SJSA1 (cell line): Measurements from ENCODE around the gene DCN. TPM values are rescaled to one million over a fixed set of nuclear protein-coding genes. Genes with fewer than 3 reads are reported as not detected.

Experiments
- DNase-seq, 2 experiments: peaks; one replicate each; pipeline ENCODE4 v3.0.0-alpha.2; 2015 to 2020; ENCODE audit warnings: low spot score in 2 of 2, low read depth in 1 of 2
- H3K27ac ChIP-seq: fragments of 250-450 bp; sonication (Bioruptor Pico); 2 replicates; pipeline ENCODE4 v1.5.1; 2020; ENCODE audit warnings: mild to moderate bottlenecking, moderate library complexity
- H3K27me3 ChIP-seq: fragments of 250-450 bp; sonication (Bioruptor Pico); replicated peaks from 2 replicates; pipeline ENCODE4 v1.5.1; 2020; ENCODE audit warnings: mild to moderate bottlenecking, moderate library complexity
- H3K36me3 ChIP-seq: fragments of 250-450 bp; sonication (Bioruptor Pico); 2 replicates; pipeline ENCODE4 v1.5.1; 2020; ENCODE audit warnings: mild to moderate bottlenecking
- H3K4me1 ChIP-seq: fragments of 250-450 bp; sonication (Bioruptor Pico); replicated peaks from 2 replicates; pipeline ENCODE4 v1.6.1; 2021; ENCODE audit warnings: mild to moderate bottlenecking
- H3K4me3 ChIP-seq: fragments of 250-450 bp; sonication (Bioruptor Pico); 2 replicates; pipeline ENCODE4 v1.5.1; 2020; ENCODE audit warnings: mild to moderate bottlenecking
- H3K9me3 ChIP-seq: fragments of 250-450 bp; sonication (Bioruptor Pico); replicated peaks from 2 replicates; pipeline ENCODE4 v1.5.1; 2020; ENCODE audit warnings: mild to moderate bottlenecking
- total RNA-seq: library from RNA; depleted of rRNA; stranded (reverse); fragments of >200 nt; shearing (Covaris generic); gene quantifications from 2 replicates; pipeline ENCODE4 v1.2.3, GENCODE V29; 2014

The DCN gene
- total RNA-seq, 1 experiment from 2014 or later, result 71.4 TPM

GRCh38 chr12:91205811-91206210 lies 23.2 kb upstream of the DCN start:
- no peak overlapping the region for H3K27ac ChIP-seq

GRCh38 chr12:91204421-91204820 lies 21.8 kb upstream of the DCN start:
- DNase-seq, result no peak
- no peak overlapping the region for H3K4me3 ChIP-seq
- no peak overlapping the region for H3K27ac ChIP-seq
- peaks cover 15% of the 10 kb centered on the region for H3K4me1 ChIP-seq
- no peaks in the 10 kb centered on the region for H3K27me3 ChIP-seq
- no peaks in the 10 kb centered on the region for H3K9me3 ChIP-seq
- H3K36me3 ChIP-seq, result no peaks in the 10 kb centered on the region

More at GRCh38 chr12:91205811-91206210, 23.2 kb upstream of the DCN start:
- H3K9me3 ChIP-seq, result no peaks in the 10 kb centered on the region
- peaks cover 15% of the 10 kb centered on the region for H3K4me1 ChIP-seq
- H3K36me3 ChIP-seq, result no peaks in the 10 kb centered on the region
- no peak for DNase-seq
- no peaks in the 10 kb centered on the region for H3K27me3 ChIP-seq
- no peak overlapping the region for H3K4me3 ChIP-seq

GRCh38 chr12:91203610-91204009 lies 21.0 kb upstream of the DCN start:
- no peak for DNase-seq
- Histone ChIP-seq H3K9me3 (no peaks in the 10 kb centered on the region), H3K4me3 (no peak overlapping the region), H3K27me3 (no peaks in the 10 kb centered on the region), H3K27ac (no peak overlapping the region), H3K4me1 (peaks cover 15% of the 10 kb centered on the region), H3K36me3 (no peaks in the 10 kb centered on the region)

DNA sequence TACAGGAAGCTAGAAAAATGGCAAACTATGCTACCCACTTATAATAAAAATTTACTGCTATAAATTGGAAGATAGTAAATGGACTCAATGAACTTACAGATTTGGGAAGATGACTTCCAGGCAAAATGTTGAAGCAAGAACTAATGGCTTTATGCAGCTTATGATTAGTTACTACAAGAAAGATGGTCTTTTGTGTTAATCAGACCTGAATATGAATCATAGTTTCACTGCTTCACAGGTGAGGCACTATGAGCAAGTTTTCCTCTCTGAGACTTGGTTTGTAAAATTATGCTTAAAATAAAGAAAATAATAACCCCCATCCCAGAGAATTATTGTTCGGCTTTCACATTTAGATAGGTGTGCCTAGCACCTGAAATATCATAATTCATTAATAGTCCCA lies 19.8 kb upstream of the DCN start:
- H3K9me3 ChIP-seq, result no peaks in the 10 kb centered on the region
- H3K36me3 ChIP-seq, result no peaks in the 10 kb centered on the region
- no peak overlapping the region for H3K27ac ChIP-seq
- H3K4me3 ChIP-seq, result no peak overlapping the region
- no peaks in the 10 kb centered on the region for H3K27me3 ChIP-seq
- H3K4me1 ChIP-seq, result peaks cover 15% of the 10 kb centered on the region
- DNase-seq, result no peak

GRCh38 chr12:91196436-91196835 lies 13.8 kb upstream of the DCN start:
- Histone ChIP-seq H3K4me1 (no peaks in the 10 kb centered on the region), H3K27ac (no peak overlapping the region), H3K27me3 (no peaks in the 10 kb centered on the region), H3K9me3 (no peaks in the 10 kb centered on the region; the same call in 1 of the 2 replicates), H3K36me3 (no peaks in the 10 kb centered on the region), H3K4me3 (no peak overlapping the region)
- DNase-seq, result no peak

GRCh38 chr12:91194500-91194899 lies 11.9 kb upstream of the DCN start:
- no peaks in the 10 kb centered on the region; the same call in 1 of the 2 replicates for H3K9me3 ChIP-seq
- peaks cover 4% of the 10 kb centered on the region for H3K4me1 ChIP-seq
- H3K36me3 ChIP-seq, result no peaks in the 10 kb centered on the region
- H3K27ac ChIP-seq, result no peak overlapping the region
- no peak overlapping the region for H3K4me3 ChIP-seq
- no peak for DNase-seq
- no peaks in the 10 kb centered on the region for H3K27me3 ChIP-seq

DNA sequence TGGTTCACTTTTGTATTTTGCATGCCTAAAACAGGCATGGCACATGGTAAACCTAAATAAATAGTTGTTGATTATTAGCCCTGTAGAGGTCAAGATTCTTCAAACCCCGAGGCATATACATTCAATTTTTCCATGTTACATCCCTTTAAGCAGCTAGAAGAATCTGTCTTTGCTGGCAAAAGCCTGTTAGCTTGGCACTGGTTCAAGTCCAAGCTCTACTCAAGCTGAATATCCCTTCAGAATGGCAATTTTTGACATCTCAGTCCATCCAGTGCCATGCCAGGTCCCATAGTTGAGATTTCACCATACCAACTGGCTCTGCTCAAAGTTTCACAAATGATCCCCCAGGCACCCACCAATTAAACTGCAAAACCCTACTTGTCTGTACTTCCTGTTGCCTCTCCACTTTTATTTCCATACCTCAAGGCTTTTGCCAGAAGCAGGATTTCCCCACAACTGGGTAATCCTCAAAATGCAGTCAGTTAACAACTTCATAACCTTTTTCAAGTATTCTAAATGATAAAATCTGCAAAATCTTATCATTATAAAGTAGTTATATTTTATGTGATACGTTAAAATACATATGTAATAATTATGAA lies 9.0 kb upstream of the DCN start:
- Histone ChIP-seq H3K9me3 (no peaks in the 10 kb centered on the region; the same call in 1 of the 2 replicates), H3K4me3 (no peak overlapping the region), H3K4me1 (peaks cover 5% of the 10 kb centered on the region), H3K27ac (no peak overlapping the region), H3K27me3 (no peaks in the 10 kb centered on the region), H3K36me3 (no peaks in the 10 kb centered on the region)
- no peak for DNase-seq

GRCh38 chr12:91189516-91189915 lies 6.9 kb upstream of the DCN start:
- DNase-seq, result no peak
- Histone ChIP-seq H3K9me3 (no peaks in the 10 kb centered on the region), H3K4me3 (no peak overlapping the region), H3K36me3 (no peaks in the 10 kb centered on the region), H3K4me1 (peaks cover 5% of the 10 kb centered on the region), H3K27ac (no peak overlapping the region), H3K27me3 (no peaks in the 10 kb centered on the region)

DNA sequence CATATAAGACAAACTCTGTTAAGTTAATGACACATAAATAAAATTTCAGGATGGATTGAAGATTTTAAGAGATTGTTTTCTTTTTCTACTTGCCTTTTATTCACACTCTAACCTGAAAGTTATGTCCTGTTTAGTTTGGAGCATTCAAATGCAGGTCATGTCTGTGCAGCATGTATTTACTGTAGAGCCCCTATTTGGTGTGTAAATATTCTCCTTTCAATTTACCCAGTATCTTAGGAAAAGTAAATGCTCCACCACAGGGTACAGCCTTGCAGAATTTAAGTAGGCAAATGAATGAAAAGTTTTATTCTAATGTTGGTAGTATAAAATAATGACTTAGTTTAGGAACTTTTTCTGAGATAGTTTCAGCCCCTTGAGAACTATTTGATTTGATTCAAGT lies 6.2 kb upstream of the DCN start:
- no peaks in the 10 kb centered on the region for H3K36me3 ChIP-seq
- DNase-seq, result no peak
- H3K4me1 ChIP-seq, result peaks cover 7% of the 10 kb centered on the region
- H3K9me3 ChIP-seq, result no peaks in the 10 kb centered on the region
- no peaks in the 10 kb centered on the region for H3K27me3 ChIP-seq
- no peak overlapping the region for H3K4me3 ChIP-seq
- H3K27ac ChIP-seq, result no peak overlapping the region

GRCh38 chr12:91186156-91186555 lies 3.5 kb upstream of the DCN start:
- peaks cover 27% of the 10 kb centered on the region for H3K4me1 ChIP-seq
- H3K27me3 ChIP-seq, result no peaks in the 10 kb centered on the region
- DNase-seq, result no peak
- H3K27ac ChIP-seq, result no peak overlapping the region
- no peaks in the 10 kb centered on the region for H3K36me3 ChIP-seq
- H3K4me3 ChIP-seq, result no peak overlapping the region
- no peaks in the 10 kb centered on the region for H3K9me3 ChIP-seq

- DNase-seq, result no peak
- Histone ChIP-seq H3K27ac (no peak overlapping the region), H3K4me1 (peaks cover 35% of the 10 kb centered on the region), H3K36me3 (no peaks in the 10 kb centered on the region), H3K9me3 (no peaks in the 10 kb centered on the region), H3K4me3 (no peak overlapping the region), H3K27me3 (no peaks in the 10 kb centered on the region)
Observed at GRCh38 chr12:91185421-91185820, 2.8 kb upstream of the DCN start.

GRCh38 chr12:91183551-91183950 lies 934 bp upstream of the DCN start:
- H3K9me3 ChIP-seq, result no peaks in the 10 kb centered on the region
- no peaks in the 10 kb centered on the region for H3K36me3 ChIP-seq
- H3K27me3 ChIP-seq, result no peaks in the 10 kb centered on the region
- H3K4me3 ChIP-seq, result no peak overlapping the region
- DNase-seq, result no peak
- no peak overlapping the region for H3K27ac ChIP-seq
- peaks cover 39% of the 10 kb centered on the region for H3K4me1 ChIP-seq

GRCh38 chr12:91180582-91181395 lies 1.8 kb downstream of the DCN start:
- DNase-seq, result peak in 1 of 2 experiments; percentile 73
- H3K27me3 ChIP-seq, result no peaks in the 10 kb centered on the region
- no peaks in the 10 kb centered on the region for H3K36me3 ChIP-seq
- peak overlapping the region; percentile 11 for H3K4me3 ChIP-seq
- peaks cover 44% of the 10 kb centered on the region for H3K4me1 ChIP-seq
- H3K27ac ChIP-seq, result peak overlapping the region; percentile 75
- no peaks in the 10 kb centered on the region for H3K9me3 ChIP-seq

- no peaks in the 10 kb centered on the region for H3K27me3 ChIP-seq
- H3K36me3 ChIP-seq, result no peaks in the 10 kb centered on the region
- H3K9me3 ChIP-seq, result no peaks in the 10 kb centered on the region
- H3K4me3 ChIP-seq, result peak overlapping the region; percentile 11; the same call in 1 of the 2 replicates
- DNase-seq, result no peak
- H3K4me1 ChIP-seq, result peaks cover 44% of the 10 kb centered on the region
- H3K27ac ChIP-seq, result peak overlapping the region; percentile 75
Observed at GRCh38 chr12:91179966-91180561, 2.6 kb downstream of the DCN start.
